ENCODE results near the gene FLNA. TPM values are rescaled to one million over a fixed set of nuclear protein-coding genes. Genes with fewer than 3 reads are reported as not detected.

Gene FLNA
- total RNA-seq, 2 donors from 2014 or later: 1,711 to 2,337 TPM

- DNase-seq (ENCODE audit: low spot score): no peak
- WGBS: 67% methylated on average over 23 of the region's 30 CpGs
- Histone ChIP-seq H3K4me3 (no peak overlapping the region), H3K9me3 (no peaks in the 10 kb centered on the region), H3K36me3 (no peaks in the 10 kb centered on the region), H3K27ac (no peak overlapping the region), H3K4me1 (replicated peaks) (no peaks in the 10 kb centered on the region), H3K27me3 (replicated peaks; ENCODE audit: insufficient read depth) (no peaks in the 10 kb centered on the region)
- no peak for TF ChIP-seq POLR2A (IDR thresholded peaks at IDR 0.05)
- intact Hi-C loops (cut with DNase I): no loop called here
Measured at GRCh38 chrX:154355094-154355775, 19.2 kb downstream of the FLNA start.

DNA sequence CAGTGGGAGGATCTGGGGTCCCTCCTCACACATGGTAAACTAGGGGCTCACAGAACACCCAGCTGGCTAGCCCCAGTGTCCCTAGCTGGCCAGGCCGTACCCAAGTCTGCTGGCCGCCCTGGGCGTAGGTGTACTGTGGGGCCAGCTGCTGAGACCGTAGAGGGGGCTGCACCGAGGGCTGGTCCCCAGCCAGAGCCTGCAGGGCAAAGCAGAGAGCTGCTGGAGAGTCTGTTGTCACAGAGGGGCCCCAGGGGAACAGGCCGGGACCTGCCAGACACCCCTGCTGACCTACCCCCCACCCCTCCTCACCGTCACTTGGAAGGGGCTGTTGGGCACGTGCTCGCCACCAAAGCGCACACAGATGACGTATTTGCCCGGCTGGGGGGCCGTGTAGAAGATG is 19.9 kb downstream of the FLNA start:
- Histone ChIP-seq H3K9me3 (no peaks in the 10 kb centered on the region), H3K27me3 (replicated peaks; ENCODE audit: insufficient read depth) (no peaks in the 10 kb centered on the region), H3K36me3 (no peaks in the 10 kb centered on the region), H3K4me1 (replicated peaks) (no peaks in the 10 kb centered on the region), H3K4me3 (no peak overlapping the region), H3K27ac (no peak overlapping the region)
- 80% methylated on average over 13 of the region's 13 CpGs for WGBS
- no peak for TF ChIP-seq POLR2AphosphoS5 (IDR thresholded peaks at IDR 0.05)
- TF ChIP-seq POLR2A (IDR thresholded peaks at IDR 0.05): no peak
- TF ChIP-seq, protein P1, sequence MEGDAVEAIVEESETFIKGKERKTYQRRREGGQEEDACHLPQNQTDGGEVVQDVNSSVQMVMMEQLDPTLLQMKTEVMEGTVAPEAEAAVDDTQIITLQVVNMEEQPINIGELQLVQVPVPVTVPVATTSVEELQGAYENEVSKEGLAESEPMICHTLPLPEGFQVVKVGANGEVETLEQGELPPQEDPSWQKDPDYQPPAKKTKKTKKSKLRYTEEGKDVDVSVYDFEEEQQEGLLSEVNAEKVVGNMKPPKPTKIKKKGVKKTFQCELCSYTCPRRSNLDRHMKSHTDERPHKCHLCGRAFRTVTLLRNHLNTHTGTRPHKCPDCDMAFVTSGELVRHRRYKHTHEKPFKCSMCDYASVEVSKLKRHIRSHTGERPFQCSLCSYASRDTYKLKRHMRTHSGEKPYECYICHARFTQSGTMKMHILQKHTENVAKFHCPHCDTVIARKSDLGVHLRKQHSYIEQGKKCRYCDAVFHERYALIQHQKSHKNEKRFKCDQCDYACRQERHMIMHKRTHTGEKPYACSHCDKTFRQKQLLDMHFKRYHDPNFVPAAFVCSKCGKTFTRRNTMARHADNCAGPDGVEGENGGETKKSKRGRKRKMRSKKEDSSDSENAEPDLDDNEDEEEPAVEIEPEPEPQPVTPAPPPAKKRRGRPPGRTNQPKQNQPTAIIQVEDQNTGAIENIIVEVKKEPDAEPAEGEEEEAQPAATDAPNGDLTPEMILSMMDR (IDR thresholded peaks at IDR 0.05): no peak
- intact Hi-C loops (cut with DNase I): no loop called here
- DNase-seq (ENCODE audit: low spot score): no peak

DNA sequence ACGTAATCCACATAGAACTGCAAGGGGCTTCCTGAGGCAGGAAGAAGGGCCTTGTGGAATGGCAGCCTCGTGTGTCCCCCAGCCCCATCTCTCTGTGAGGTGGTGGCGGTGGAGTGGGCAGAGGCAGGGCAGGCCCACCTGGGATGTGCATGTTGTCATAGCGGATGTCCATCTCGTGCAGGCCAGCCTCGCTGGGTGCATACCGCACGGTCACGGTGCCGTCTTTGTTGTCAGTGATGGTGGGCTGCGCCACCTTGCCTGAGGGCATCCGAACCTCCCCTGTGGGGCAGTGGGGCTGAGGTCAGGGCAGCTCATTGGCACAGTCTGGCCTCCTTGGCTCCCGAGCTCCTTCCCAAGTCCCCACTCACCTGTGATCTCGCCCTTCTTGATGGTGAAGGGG is 20.4 kb downstream of the FLNA start:
- intact Hi-C loops (cut with DNase I): no loop called here
- Histone ChIP-seq H3K27me3 (replicated peaks; ENCODE audit: insufficient read depth) (no peaks in the 10 kb centered on the region), H3K9me3 (no peaks in the 10 kb centered on the region), H3K4me1 (replicated peaks) (no peaks in the 10 kb centered on the region), H3K4me3 (no peak overlapping the region), H3K27ac (no peak overlapping the region), H3K36me3 (no peaks in the 10 kb centered on the region)
- 73% methylated on average over 3 of the region's 14 CpGs for WGBS
- TF ChIP-seq, protein P1 (IDR thresholded peaks at IDR 0.05): no peak
- TF ChIP-seq POLR2AphosphoS5 (IDR thresholded peaks at IDR 0.05): no peak
- no peak for TF ChIP-seq POLR2A (IDR thresholded peaks at IDR 0.05)
- no peak for DNase-seq (ENCODE audit: low spot score)

DNA sequence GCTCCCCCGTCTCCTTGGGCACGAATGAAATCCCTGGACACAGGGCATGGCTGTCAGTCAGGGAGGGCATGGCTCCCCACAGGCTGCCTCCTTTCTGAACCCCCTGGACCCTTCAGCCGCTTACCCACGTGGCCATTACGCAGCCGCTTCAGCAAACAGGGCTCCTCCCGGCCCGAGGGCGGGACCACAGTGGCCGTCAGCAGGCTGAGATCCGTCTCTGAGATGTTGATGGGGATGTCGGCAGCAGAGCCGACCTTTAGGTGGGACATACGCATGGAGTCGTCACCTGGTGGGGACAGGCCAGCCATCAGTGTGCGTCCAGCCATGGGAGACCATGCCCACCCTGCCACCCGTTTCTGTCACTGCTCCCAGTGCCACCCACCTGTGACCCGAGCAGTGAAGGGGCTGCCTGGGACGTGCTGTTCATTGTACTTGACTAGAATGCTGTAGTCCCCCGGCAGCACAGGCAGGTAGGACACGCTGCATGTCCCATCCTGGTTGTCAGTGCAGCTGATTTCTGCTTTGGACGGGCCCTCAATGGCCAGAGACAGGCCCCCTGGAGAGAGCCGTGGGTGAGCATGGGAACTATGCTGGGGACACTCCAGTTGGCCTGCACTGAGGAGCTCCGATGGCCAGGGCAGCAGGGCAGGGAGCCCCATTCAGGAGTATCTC is 21.1 kb downstream of the FLNA start:
- H3K27me3 ChIP-seq (replicated peaks; ENCODE audit: insufficient read depth): no peaks in the 10 kb centered on the region
- no peaks in the 10 kb centered on the region for H3K9me3 ChIP-seq
- H3K4me1 ChIP-seq (replicated peaks): no peaks in the 10 kb centered on the region
- no peak overlapping the region for H3K4me3 ChIP-seq
- WGBS: 75% methylated on average over 3 of the region's 24 CpGs
- H3K36me3 ChIP-seq: no peaks in the 10 kb centered on the region
- intact Hi-C loops (cut with DNase I): no loop called here
- DNase-seq (ENCODE audit: low spot score): no peak
- no peak overlapping the region for H3K27ac ChIP-seq
- TF ChIP-seq POLR2AphosphoS5 (IDR thresholded peaks at IDR 0.05) (no peak), POLR2A (IDR thresholded peaks at IDR 0.05) (no peak)
- TF ChIP-seq, protein P1 (IDR thresholded peaks at IDR 0.05): no peak

DNA sequence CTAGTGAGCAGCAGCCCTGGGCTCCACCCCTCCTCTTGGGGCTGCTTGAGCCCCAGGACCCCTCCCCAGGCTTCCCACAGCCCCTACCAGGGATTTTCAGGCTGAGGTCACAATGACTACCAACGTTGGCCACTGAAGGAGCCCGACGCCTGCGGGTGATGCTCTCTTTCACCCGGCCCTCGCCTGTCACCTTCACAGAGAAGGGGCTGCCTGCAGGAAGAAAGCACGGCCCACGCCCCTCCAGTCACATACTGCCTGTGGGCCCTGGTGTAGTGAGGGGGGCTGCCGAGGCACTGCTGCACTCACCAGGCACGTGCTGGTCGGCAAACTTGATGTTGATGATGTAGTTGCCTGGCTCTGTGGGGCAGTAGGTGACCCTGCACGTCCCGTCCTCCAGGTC is 22.0 kb downstream of the FLNA start:
- no peaks in the 10 kb centered on the region for H3K9me3 ChIP-seq
- no peak overlapping the region for H3K4me3 ChIP-seq
- WGBS: 79% methylated on average over 5 of the region's 13 CpGs
- intact Hi-C loops (cut with DNase I): no loop called here
- no peak for DNase-seq (ENCODE audit: low spot score)
- TF ChIP-seq POLR2AphosphoS5 (IDR thresholded peaks at IDR 0.05): no peak
- TF ChIP-seq, protein P1 (IDR thresholded peaks at IDR 0.05): no peak
- TF ChIP-seq POLR2A (IDR thresholded peaks at IDR 0.05): no peak
- no peaks in the 10 kb centered on the region for H3K4me1 ChIP-seq (replicated peaks)
- H3K36me3 ChIP-seq: no peaks in the 10 kb centered on the region
- H3K27me3 ChIP-seq (replicated peaks; ENCODE audit: insufficient read depth): no peaks in the 10 kb centered on the region
- no peak overlapping the region for H3K27ac ChIP-seq
